Measurements from ENCODE around the gene CETN1.

GRCh38 chr18:570256-570655, 9.9 kb upstream of the CETN1 start:
- TF ChIP-seq, protein P1, sequence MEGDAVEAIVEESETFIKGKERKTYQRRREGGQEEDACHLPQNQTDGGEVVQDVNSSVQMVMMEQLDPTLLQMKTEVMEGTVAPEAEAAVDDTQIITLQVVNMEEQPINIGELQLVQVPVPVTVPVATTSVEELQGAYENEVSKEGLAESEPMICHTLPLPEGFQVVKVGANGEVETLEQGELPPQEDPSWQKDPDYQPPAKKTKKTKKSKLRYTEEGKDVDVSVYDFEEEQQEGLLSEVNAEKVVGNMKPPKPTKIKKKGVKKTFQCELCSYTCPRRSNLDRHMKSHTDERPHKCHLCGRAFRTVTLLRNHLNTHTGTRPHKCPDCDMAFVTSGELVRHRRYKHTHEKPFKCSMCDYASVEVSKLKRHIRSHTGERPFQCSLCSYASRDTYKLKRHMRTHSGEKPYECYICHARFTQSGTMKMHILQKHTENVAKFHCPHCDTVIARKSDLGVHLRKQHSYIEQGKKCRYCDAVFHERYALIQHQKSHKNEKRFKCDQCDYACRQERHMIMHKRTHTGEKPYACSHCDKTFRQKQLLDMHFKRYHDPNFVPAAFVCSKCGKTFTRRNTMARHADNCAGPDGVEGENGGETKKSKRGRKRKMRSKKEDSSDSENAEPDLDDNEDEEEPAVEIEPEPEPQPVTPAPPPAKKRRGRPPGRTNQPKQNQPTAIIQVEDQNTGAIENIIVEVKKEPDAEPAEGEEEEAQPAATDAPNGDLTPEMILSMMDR (IDR thresholded peaks at IDR 0.05) = no peak
- TF ChIP-seq EP300 (IDR thresholded peaks at IDR 0.05) = no peak
- TF ChIP-seq POLR2AphosphoS5 (IDR thresholded peaks at IDR 0.05) = no peak
- TF ChIP-seq POLR2A (IDR thresholded peaks at IDR 0.05; ENCODE audit: low read depth) = no peak

Data from esophagus muscularis mucosa (tissue), 4 donors.